ENCODE measurements around the gene DENND2C. TPM values are rescaled to one million over a fixed set of nuclear protein-coding genes. Genes with fewer than 3 reads are reported as not detected.

Gene DENND2C
- polyA plus RNA-seq, 1 donor from 2014 or later, result 0.26 TPM

GRCh38 chr1:114638910-114639309 lies 30.9 kb downstream of the DENND2C start:
- H3K27ac ChIP-seq (ENCODE audit: low read length), result no peak overlapping the region
- H3K9me3 ChIP-seq (ENCODE audit: low read length), result no peaks in the 10 kb centered on the region
- H3K27me3 ChIP-seq (ENCODE audit: insufficient read depth, low read depth, low read length), result no peaks in the 10 kb centered on the region
- H3K4me2 ChIP-seq (ENCODE audit: low read length), result no peak overlapping the region
- no peaks in the 10 kb centered on the region for H4K20me1 ChIP-seq (ENCODE audit: insufficient read depth)
- no peak for TF ChIP-seq SMC3 (conservative IDR thresholded peaks at IDR 0.05; ENCODE audit: poor library complexity)
- TF ChIP-seq RAD21 (conservative IDR thresholded peaks at IDR 0.05), result no peak
- no peak for TF ChIP-seq TAF1 (IDR thresholded peaks at IDR 0.05; ENCODE audit: low read depth)
- no peak for TF ChIP-seq REST (IDR thresholded peaks at IDR 0.05; ENCODE audit: borderline replicate concordance)
- no peak for TF ChIP-seq EP300 (conservative IDR thresholded peaks at IDR 0.05; ENCODE audit: poor library complexity, severe bottlenecking)
- no peak for TF ChIP-seq EZH2 (IDR thresholded peaks at IDR 0.05; ENCODE audit: borderline replicate concordance, insufficient read depth, low read length, poor library complexity, severe bottlenecking)
- no peak for TF ChIP-seq CTCF (IDR thresholded peaks at IDR 0.05; ENCODE audit: poor library complexity, severe bottlenecking)
- TF ChIP-seq MXI1 (conservative IDR thresholded peaks at IDR 0.05; ENCODE audit: poor library complexity, severe bottlenecking), result no peak
- TF ChIP-seq POLR2AphosphoS5 (IDR thresholded peaks at IDR 0.05), result no peak
- H3K4me3 ChIP-seq (ENCODE audit: low read length), result no peak overlapping the region
- H3K9ac ChIP-seq (ENCODE audit: low read length), result no peak overlapping the region
- no peak overlapping the region for H2AFZ ChIP-seq (ENCODE audit: low read depth, low read length)
- no peaks in the 10 kb centered on the region for H3K79me2 ChIP-seq (replicated peaks; ENCODE audit: insufficient read depth, low read length)
- H3K36me3 ChIP-seq (ENCODE audit: insufficient read depth, low read length), result no peaks in the 10 kb centered on the region
- H3F3A ChIP-seq (ENCODE audit: insufficient read depth, low read length, poor library complexity, severe bottlenecking), result no peaks in the 10 kb centered on the region
- no peaks in the 10 kb centered on the region for H3K9me2 ChIP-seq (ENCODE audit: insufficient read depth, low read length)

GRCh38 chr1:114632427-114632826 lies 37.4 kb downstream of the DENND2C start:
- no peak for TF ChIP-seq TAF1 (IDR thresholded peaks at IDR 0.05; ENCODE audit: low read depth)
- no peak overlapping the region for H2AFZ ChIP-seq (ENCODE audit: low read depth, low read length)
- no peak overlapping the region for H3K9ac ChIP-seq (ENCODE audit: low read length)
- no peak overlapping the region for H3K27ac ChIP-seq (ENCODE audit: low read length)
- no peak overlapping the region for H3K4me2 ChIP-seq (ENCODE audit: low read length)
- H3K4me3 ChIP-seq (ENCODE audit: low read length), result no peak overlapping the region
- no peaks in the 10 kb centered on the region for H3F3A ChIP-seq (ENCODE audit: insufficient read depth, low read length, poor library complexity, severe bottlenecking)
- H3K9me3 ChIP-seq (ENCODE audit: low read length), result no peaks in the 10 kb centered on the region
- no peaks in the 10 kb centered on the region for H3K36me3 ChIP-seq (ENCODE audit: insufficient read depth, low read length)
- H3K9me2 ChIP-seq (ENCODE audit: insufficient read depth, low read length), result no peaks in the 10 kb centered on the region
- no peaks in the 10 kb centered on the region for H4K20me1 ChIP-seq (ENCODE audit: insufficient read depth)
- H3K27me3 ChIP-seq (ENCODE audit: insufficient read depth, low read depth, low read length), result no peaks in the 10 kb centered on the region
- H3K79me2 ChIP-seq (replicated peaks; ENCODE audit: insufficient read depth, low read length), result no peaks in the 10 kb centered on the region

- Histone ChIP-seq H3K4me2 (ENCODE audit: low read length) (no peak overlapping the region), H4K20me1 (ENCODE audit: insufficient read depth) (no peaks in the 10 kb centered on the region), H2AFZ (ENCODE audit: low read depth, low read length) (no peak overlapping the region), H3F3A (ENCODE audit: insufficient read depth, low read length, poor library complexity, severe bottlenecking) (no peaks in the 10 kb centered on the region), H3K27ac (ENCODE audit: low read length) (no peak overlapping the region), H3K9ac (ENCODE audit: low read length) (no peak overlapping the region), H3K9me2 (ENCODE audit: insufficient read depth, low read length) (no peaks in the 10 kb centered on the region), H3K4me3 (ENCODE audit: low read length) (no peak overlapping the region), H3K79me2 (replicated peaks; ENCODE audit: insufficient read depth, low read length) (no peaks in the 10 kb centered on the region), H3K9me3 (ENCODE audit: low read length) (no peaks in the 10 kb centered on the region), H3K36me3 (ENCODE audit: insufficient read depth, low read length) (no peaks in the 10 kb centered on the region), H3K27me3 (ENCODE audit: insufficient read depth, low read depth, low read length) (no peaks in the 10 kb centered on the region)
- no peak for TF ChIP-seq SMC3 (conservative IDR thresholded peaks at IDR 0.05; ENCODE audit: poor library complexity)
- no peak for TF ChIP-seq MXI1 (conservative IDR thresholded peaks at IDR 0.05; ENCODE audit: poor library complexity, severe bottlenecking)
- no peak for TF ChIP-seq EZH2 (IDR thresholded peaks at IDR 0.05; ENCODE audit: borderline replicate concordance, insufficient read depth, low read length, poor library complexity, severe bottlenecking)
- no peak for TF ChIP-seq EP300 (conservative IDR thresholded peaks at IDR 0.05; ENCODE audit: poor library complexity, severe bottlenecking)
- no peak for TF ChIP-seq RAD21 (conservative IDR thresholded peaks at IDR 0.05)
- no peak for TF ChIP-seq CTCF (IDR thresholded peaks at IDR 0.05; ENCODE audit: poor library complexity, severe bottlenecking)
- no peak for TF ChIP-seq TAF1 (IDR thresholded peaks at IDR 0.05; ENCODE audit: low read depth)
- no peak for TF ChIP-seq REST (IDR thresholded peaks at IDR 0.05; ENCODE audit: borderline replicate concordance)
- TF ChIP-seq POLR2AphosphoS5 (IDR thresholded peaks at IDR 0.05), result no peak
These were observed 42.7 kb downstream of the DENND2C start for GRCh38 chr1:114627107-114627506.
